A673 (cell line): ENCODE data around the gene TJP2. TPM values are rescaled to one million over a fixed set of nuclear protein-coding genes. Genes with fewer than 3 reads are reported as not detected.

Experiments used
- BruUV-seq: library from RNA; stranded (reverse); fragments of 400-500 nt; replicated peaks from 2 replicates; lab custom pipeline; 2021; lab: Mats Ljungman, UMichigan
- CTCF ChIA-PET: fragments of 300-600 bp; sonication (Branson Sonifier 250); formaldehyde crosslinking; loops from one replicate; lab custom pipeline; 2022; ENCODE audit warnings: antibody characterized with exemption; lab: Charles Lee
- POLR2A ChIA-PET: fragments of 300-600 bp; sonication (Branson Sonifier 250); formaldehyde crosslinking; loops from one replicate; lab custom pipeline; 2022; ENCODE audit warnings: antibody characterized with exemption; ENCODE audit not compliant: low non-redundant PET; lab: Charles Lee
- DNase-seq: peaks from one replicate; pipeline ENCODE4 v3.0.0-alpha.2; 2015; ENCODE audit warnings: low spot score
- H3K27ac ChIP-seq: fragments of 200-600 bp; sonication (generic); 2 replicates; pipeline ENCODE4 v1.5.1; 2016; ENCODE audit warnings: mixed run types, low read depth, mild to moderate bottlenecking, mixed read lengths, antibody characterized with exemption, low read length; ENCODE audit not compliant: poor library complexity, severe bottlenecking
- H3K27me3 ChIP-seq: fragments of 200-600 bp; sonication (generic); replicated peaks from 2 replicates; pipeline ENCODE4 v1.6.1; 2017; ENCODE audit warnings: mixed run types, low read depth, mild to moderate bottlenecking, mixed read lengths, antibody characterized with exemption, low read length; ENCODE audit not compliant: insufficient read depth, poor library complexity
- H3K36me3 ChIP-seq: fragments of 200-600 bp; sonication (generic); 2 replicates; pipeline ENCODE4 v1.6.1; 2016; ENCODE audit warnings: mixed run types, mild to moderate bottlenecking, mixed read lengths, antibody characterized with exemption, low read length; ENCODE audit not compliant: insufficient read depth, poor library complexity, severe bottlenecking
- H3K4me1 ChIP-seq: fragments of 200-600 bp; sonication (generic); 2 replicates; pipeline ENCODE4 v1.6.1; 2017; ENCODE audit warnings: mixed run types, mild to moderate bottlenecking, mixed read lengths, antibody characterized with exemption, low read length; ENCODE audit not compliant: insufficient read depth, poor library complexity, severe bottlenecking
- H3K4me3 ChIP-seq: fragments of 200-600 bp; sonication (generic); 2 replicates; pipeline ENCODE4 v1.5.1; 2016; ENCODE audit warnings: low read depth, mixed run types, mild to moderate bottlenecking, mixed read lengths, low read length; ENCODE audit not compliant: poor library complexity, severe bottlenecking
- H3K9me3 ChIP-seq: fragments of 200-600 bp; sonication (generic); 2 replicates; pipeline ENCODE4 v1.6.1; 2016; ENCODE audit warnings: mixed run types, low read depth, mild to moderate bottlenecking, mixed read lengths, antibody characterized with exemption, low read length; ENCODE audit not compliant: poor library complexity, severe bottlenecking
- CTCF ChIP-seq: fragments of 300-800, 200-600 bp; sonication (generic); conservative IDR thresholded peaks from 2 replicates; pipeline ENCODE4 v1.5.1; 2017; ENCODE audit warnings: low read depth, mild to moderate bottlenecking, antibody characterized with exemption, low read length, moderate library complexity, mixed read lengths
- EZH2 ChIP-seq: fragments of 200-600 bp; sonication (generic); IDR thresholded peaks from 2 replicates; pipeline ENCODE4 v1.6.1; 2017; ENCODE audit warnings: borderline replicate concordance, low read depth, mild to moderate bottlenecking, mixed read lengths, antibody characterized with exemption, low read length; ENCODE audit not compliant: poor library complexity, severe bottlenecking
- intact Hi-C: fragments of 100-400 bp; cut with micrococcal nuclease; formaldehyde crosslinking; loops from one replicate; pipeline ENCODE4 v1.10.0; 2022; ENCODE audit not compliant: unreplicated experiment
- total RNA-seq: library from RNA; stranded (reverse); gene quantifications from 2 replicates; pipeline ENCODE4 v1.2.3, GENCODE V29; 2021

TJP2 gene
- total RNA-seq, 1 experiment from 2014 or later, result 7.2 TPM

- no peaks in the 10 kb centered on the region for H3K36me3 ChIP-seq
- no peak for DNase-seq
- no peak overlapping the region for H3K27ac ChIP-seq
- H3K4me3 ChIP-seq, result no peak overlapping the region
- BruUV-seq, result no TSS peak
- no peaks in the 10 kb centered on the region for H3K27me3 ChIP-seq
- H3K4me1 ChIP-seq, result no peaks in the 10 kb centered on the region
- CTCF ChIA-PET, result no interaction called here
- intact Hi-C loops, result no loop called here
- POLR2A ChIA-PET, result no interaction called here
- H3K9me3 ChIP-seq, result no peaks in the 10 kb centered on the region
- no peak for TF ChIP-seq EZH2
- no peak for TF ChIP-seq CTCF
Measured at GRCh38 chr9:69136779-69137178, 37.3 kb upstream of the TJP2 start.

GRCh38 chr9:69137311-69137710, 36.8 kb upstream of the TJP2 start:
- no peak overlapping the region for H3K27ac ChIP-seq
- ChIA-PET POLR2A (no interaction called here), CTCF (no interaction called here)
- H3K4me3 ChIP-seq, result no peak overlapping the region
- no peaks in the 10 kb centered on the region for H3K36me3 ChIP-seq
- H3K4me1 ChIP-seq, result no peaks in the 10 kb centered on the region
- no TSS peak for BruUV-seq
- H3K9me3 ChIP-seq, result no peaks in the 10 kb centered on the region
- no peaks in the 10 kb centered on the region for H3K27me3 ChIP-seq
- TF ChIP-seq EZH2, result no peak
- no peak for TF ChIP-seq CTCF
- intact Hi-C loops, result no loop called here
- no peak for DNase-seq

GRCh38 chr9:69139596-69139995, 34.5 kb upstream of the TJP2 start:
- H3K27me3 ChIP-seq, result no peaks in the 10 kb centered on the region
- BruUV-seq, result no TSS peak
- DNase-seq, result no peak
- intact Hi-C loops, result no loop called here
- H3K36me3 ChIP-seq, result no peaks in the 10 kb centered on the region
- H3K9me3 ChIP-seq, result no peaks in the 10 kb centered on the region
- no peak overlapping the region for H3K4me3 ChIP-seq
- no peak for TF ChIP-seq CTCF
- TF ChIP-seq EZH2, result no peak
- H3K4me1 ChIP-seq, result no peaks in the 10 kb centered on the region
- CTCF ChIA-PET, result no interaction called here
- POLR2A ChIA-PET, result no interaction called here
- no peak overlapping the region for H3K27ac ChIP-seq
